ENCODE data around the gene POLE. TPM values are rescaled to one million over a fixed set of nuclear protein-coding genes. Genes with fewer than 3 reads are reported as not detected.

POLE gene
- polyA plus RNA-seq, 10 donors, result 21.1 to 45.3 (median 29.5) TPM

DNA sequence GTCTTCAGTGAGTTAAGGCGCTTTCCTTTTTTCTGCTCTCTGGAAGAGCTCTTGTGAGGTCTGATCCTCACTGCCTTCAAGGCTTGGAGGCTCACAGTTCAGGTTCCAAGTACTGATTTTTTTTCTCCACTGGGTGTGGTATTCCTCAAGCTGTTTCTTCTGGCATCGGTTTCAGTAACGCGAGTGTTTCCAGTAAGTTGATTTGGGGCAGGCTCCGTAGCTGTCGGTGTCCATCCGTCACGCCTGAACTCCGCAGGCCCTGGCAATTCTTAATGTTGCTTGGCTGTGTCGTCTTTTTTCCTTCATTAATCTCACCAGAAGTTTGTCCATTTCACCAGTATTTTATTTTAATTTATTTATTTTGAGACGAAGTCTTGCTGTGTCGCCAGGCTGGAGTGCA is 107.4 kb downstream of the POLE start:
- peak; percentile 47 to 75 (median 62) for DNase-seq

DNA sequence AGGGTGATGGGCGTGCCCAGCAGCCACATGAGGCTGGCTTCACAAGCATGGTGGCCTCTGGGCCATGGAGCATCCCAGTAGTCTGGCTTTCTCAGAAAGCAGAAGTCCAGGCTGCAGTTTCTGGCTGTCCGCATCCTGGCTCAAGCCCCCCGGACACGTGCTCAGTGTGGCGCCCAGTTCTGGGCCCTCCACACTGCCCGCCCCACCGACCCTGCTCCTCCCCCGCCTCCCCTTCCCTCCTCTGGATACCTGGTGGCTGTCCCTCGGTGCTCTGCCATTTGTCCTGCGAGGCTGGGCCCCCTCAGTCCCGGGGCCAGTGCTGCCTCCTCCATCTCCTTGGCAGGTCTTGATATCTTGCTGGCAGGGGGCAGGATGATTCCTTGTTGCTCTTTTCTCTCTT is 108.3 kb downstream of the POLE start:
- DNase-seq, result no peak

DNA sequence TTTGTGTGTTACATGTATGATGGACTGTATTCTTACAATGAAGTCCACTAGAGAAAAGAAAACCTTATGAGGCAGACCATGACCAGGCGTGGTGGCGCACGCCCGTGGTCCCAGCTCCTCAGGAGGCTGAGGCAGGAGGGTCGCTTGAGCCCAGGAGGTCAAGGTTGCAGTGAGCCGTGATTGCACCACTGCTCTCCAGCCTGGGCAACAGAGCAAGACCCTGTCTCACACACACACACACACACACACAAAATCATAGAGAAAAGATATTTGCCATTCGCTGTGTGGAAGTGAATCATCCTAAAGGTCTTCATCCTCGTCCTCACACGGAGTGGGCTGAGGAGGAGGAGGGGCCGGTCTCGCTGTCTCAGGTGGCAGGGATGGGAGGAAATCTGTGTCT is 109.0 kb downstream of the POLE start:
- DNase-seq, result no peak

DNA sequence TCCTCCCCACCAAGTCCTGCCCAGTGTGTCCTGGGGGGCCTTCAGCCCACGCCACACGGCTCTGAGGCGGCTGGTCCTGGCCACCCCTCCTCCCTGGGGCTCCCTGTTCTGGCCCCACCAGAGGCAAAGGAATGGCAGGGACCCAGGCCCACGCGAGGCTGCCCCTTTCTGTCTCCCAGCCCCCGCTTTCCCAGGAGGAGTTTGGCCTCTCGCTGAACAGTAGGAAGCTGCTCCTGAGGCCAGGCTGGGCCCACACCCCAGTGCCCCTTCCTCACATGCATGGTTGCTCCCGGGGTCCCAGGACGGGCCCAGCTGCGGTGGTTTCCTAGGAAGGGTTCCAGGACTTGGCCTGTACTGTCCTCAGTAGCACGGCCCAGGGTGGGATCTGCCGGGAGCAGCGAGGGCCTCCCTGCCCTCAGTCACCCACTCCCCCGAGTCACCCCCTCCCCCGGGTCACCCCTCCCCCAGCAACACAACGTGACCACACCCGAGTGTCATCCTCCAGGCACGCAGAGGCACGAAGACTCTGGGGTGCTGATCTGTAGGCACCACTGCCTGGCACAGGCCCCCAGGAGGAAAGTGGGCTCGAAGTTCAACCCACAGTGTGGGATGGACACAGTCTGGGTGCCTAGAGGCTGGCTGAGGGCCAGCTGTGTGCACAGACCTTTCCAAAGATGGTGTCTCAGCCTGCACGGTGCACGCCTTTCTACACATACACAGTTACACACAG is 109.8 kb downstream of the POLE start:
- no peak for DNase-seq

DNA sequence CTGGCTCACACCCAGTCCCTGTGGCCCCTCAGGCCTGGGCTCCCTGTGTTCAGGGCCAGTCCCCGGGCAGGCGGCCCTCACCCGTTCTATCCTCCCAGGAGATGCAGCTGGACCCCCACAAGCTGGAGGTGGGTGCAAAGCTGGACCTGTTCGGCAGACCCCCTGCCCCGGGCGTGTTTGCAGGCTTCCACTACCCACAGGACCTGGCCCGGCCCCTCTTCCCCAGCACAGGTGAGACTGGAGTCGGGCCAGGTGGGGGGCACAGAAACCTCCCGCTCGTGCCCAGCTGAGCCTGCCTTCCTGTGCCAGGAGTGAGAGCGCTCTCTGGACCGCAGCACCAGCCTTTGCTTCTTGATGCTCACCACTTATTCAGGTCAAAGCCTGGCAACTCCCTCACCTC is 110.4 kb downstream of the POLE start:
- no peak for DNase-seq

DNA sequence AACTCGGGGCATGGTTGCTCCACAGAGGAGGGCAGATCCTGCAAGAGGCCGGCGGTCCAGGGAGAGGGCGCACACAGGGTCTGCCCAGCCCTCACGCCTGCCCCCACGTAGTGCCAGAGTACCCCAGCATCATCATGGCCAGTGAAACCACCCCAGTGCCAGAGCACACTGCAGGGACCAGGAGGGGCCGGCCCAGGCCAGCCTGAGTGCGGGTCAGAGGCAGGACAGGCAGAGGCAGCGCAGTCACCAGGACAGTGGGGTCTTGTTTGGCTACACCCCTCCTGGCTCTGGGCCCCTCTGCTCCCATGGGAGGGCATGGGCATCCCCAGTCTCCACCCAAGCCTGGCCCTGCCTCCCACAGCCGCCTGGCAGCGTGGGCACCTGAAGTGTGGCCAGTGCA is 111.5 kb downstream of the POLE start:
- no peak for DNase-seq

DNA sequence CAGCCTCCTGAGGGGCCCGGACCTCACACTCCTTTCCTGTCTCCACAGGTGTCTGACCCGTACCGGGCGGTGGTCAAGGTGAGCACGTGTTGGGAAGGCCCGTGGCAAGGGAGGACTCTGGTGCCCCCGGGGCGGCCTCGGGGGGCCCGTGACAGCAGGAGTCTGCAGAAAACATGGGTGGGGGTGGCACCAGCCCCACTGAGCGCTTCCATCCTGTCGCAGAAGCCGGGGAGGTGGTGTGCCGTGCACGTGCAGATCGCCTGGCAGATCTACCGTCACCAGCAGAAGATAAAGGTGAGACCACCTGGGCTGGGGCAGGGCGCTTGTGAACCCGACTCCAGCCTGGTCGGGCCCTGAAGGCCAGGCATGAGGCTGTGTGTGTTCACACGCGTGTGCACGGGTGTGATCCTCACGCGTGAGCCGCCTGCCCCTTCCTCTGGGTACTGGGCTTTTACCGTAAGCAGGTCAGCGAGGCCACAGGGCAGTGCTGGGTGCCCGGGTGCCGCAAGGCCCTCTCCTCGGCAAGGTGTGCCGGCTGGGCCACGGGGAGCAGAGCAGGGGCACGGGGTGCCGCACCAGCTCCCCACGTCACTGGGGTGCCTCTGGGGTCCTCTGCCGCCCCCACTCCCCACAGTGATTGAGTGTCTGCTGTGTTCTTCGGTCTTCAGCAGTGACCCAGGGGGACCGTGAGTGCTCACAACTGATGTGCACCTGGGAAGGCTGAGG is 112.7 kb downstream of the POLE start:
- DNase-seq, result no peak

Other genes with a start within 250 kb of the POLE start
- 10 to 100 TPM; 28.2 to 49.8 (median 41.7) TPM for gene FBRSL1, start 197.2 kb downstream of the POLE start, polyA plus RNA-seq (ENCODE audit: insufficient read length in 10 of 10)
- gene LRCOL1, start 76.8 kb downstream of the POLE start, polyA plus RNA-seq (ENCODE audit: insufficient read length in 10 of 10), result under 1 TPM in 6 of 10 donors, not detected in 4; 0.14 to 0.60 (median 0.20) TPM
- under 1 TPM in 2 of 10 donors, not detected in 8; 0.07 to 0.24 TPM for gene P2RX2, start 68.6 kb downstream of the POLE start, polyA plus RNA-seq (ENCODE audit: insufficient read length in 10 of 10)
- 10 to 100 TPM; 15.7 to 27.4 (median 19.6) TPM for gene PXMP2, start 245 bp upstream of the POLE start, polyA plus RNA-seq (ENCODE audit: insufficient read length in 10 of 10)
- 10 to 100 TPM; 16.4 to 21.8 (median 18.0) TPM for gene PGAM5, start 23.5 kb upstream of the POLE start, polyA plus RNA-seq (ENCODE audit: insufficient read length in 10 of 10)
- gene ANKLE2, start 74.5 kb upstream of the POLE start, polyA plus RNA-seq (ENCODE audit: insufficient read length in 10 of 10), result 10 to 100 TPM; 31.9 to 58.8 (median 42.7) TPM
- 10 to 100 TPM; 33.7 to 46.8 (median 43.1) TPM for gene GOLGA3, start 141.5 kb upstream of the POLE start, polyA plus RNA-seq (ENCODE audit: insufficient read length in 10 of 10)
- 10 to 100 TPM; 14.2 to 21.9 (median 17.8) TPM for gene CHFR, start 200.3 kb upstream of the POLE start, polyA plus RNA-seq (ENCODE audit: insufficient read length in 10 of 10)

Measured in muscle of back (tissue), 11 donors.